Epithelial cell of esophagus (primary cell): Measurements from ENCODE around the gene RAPGEF2.

Experiments
- DNase-seq: peaks from one replicate; pipeline ENCODE4 v3.0.0; 2010; ENCODE audit warnings: low read depth
- H3K4me3 ChIP-seq: 2 replicates; pipeline ENCODE4 v1.5.1; 2011; ENCODE audit warnings: mild to moderate bottlenecking, low read length, control low read depth
- TF ChIP-seq, protein P1 (sequence below): IDR thresholded peaks from 2 replicates; pipeline ENCODE4 v1.5.1; 2011; ENCODE audit warnings: low read depth, mild to moderate bottlenecking, low read length, control low read depth, inconsistent platforms; ENCODE audit not compliant: insufficient read depth; ENCODE audit errors: missing control alignments

The RAPGEF2 gene

GRCh38 chr4:159162576-159162975, 59.7 kb downstream of the RAPGEF2 start:
- no peak for DNase-seq
- TF ChIP-seq, protein P1, sequence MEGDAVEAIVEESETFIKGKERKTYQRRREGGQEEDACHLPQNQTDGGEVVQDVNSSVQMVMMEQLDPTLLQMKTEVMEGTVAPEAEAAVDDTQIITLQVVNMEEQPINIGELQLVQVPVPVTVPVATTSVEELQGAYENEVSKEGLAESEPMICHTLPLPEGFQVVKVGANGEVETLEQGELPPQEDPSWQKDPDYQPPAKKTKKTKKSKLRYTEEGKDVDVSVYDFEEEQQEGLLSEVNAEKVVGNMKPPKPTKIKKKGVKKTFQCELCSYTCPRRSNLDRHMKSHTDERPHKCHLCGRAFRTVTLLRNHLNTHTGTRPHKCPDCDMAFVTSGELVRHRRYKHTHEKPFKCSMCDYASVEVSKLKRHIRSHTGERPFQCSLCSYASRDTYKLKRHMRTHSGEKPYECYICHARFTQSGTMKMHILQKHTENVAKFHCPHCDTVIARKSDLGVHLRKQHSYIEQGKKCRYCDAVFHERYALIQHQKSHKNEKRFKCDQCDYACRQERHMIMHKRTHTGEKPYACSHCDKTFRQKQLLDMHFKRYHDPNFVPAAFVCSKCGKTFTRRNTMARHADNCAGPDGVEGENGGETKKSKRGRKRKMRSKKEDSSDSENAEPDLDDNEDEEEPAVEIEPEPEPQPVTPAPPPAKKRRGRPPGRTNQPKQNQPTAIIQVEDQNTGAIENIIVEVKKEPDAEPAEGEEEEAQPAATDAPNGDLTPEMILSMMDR, result no peak
- H3K4me3 ChIP-seq, result no peak overlapping the region

DNA sequence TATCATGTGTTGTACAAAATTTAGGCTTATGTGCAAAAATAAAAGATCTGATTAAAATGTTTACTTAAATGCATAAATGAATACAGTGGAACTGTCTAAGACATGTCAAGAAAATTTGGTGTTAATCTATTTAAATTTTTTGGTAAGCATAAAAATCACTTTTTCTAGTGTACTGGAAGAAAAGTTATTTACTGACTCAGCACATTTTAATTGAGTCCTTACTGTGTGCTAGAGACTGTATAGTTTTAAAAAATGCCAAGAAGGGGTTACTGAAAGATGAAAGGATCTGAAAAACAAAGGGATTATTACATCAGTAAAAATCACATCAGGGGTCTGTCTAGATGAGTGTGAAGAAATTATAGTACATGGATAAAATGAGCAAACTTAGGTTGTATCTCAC, 60.6 kb downstream of the RAPGEF2 start:
- DNase-seq, result no peak
- TF ChIP-seq, protein P1, result no peak

DNA sequence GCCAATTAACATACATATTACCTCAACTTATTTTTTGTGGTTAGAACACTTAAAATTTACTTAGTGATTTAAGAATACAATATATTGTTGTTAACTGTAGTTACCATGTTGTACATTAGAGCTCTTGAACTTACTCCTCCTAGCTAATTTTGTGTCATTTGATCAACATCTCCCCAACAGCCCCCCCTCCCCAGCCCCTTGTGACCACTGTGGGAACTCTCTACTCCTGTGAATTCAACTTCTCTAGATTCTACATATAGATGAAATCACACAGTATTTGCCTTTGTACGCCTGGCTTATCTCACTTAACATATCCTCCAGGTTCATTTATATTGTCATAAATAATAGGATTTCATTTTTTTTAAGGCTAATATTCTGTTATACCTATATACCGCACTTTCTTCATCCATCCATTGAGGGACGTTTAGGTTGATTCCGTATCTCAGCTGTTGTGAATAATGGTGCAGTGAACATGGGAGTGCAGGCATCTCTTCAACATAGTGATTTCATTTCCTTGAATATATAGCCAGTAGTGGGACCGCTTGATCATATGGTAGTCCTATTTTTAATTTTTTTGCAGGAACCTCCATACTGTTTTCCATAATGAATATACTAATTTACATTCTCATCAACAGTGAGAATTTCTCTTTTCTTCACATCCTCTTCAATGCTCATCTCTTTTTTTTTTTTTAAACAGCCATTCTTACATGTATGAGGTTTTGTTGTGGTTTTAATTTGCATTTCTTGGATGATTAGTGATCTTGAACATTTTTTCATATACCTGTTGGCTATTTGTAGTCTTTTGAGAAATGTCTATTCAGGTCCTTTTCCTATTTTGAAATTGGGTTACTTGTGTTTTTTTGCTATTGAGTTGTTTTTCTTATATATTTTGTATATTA, 66.8 kb downstream of the RAPGEF2 start:
- no peak for DNase-seq
- TF ChIP-seq, protein P1, result no peak
- no peak overlapping the region for H3K4me3 ChIP-seq

More for the DNA sequence above, 60.6 kb downstream of the RAPGEF2 start:
- H3K4me3 ChIP-seq, result no peak overlapping the region

- no peak overlapping the region for H3K4me3 ChIP-seq
- DNase-seq, result peak; percentile 72
- TF ChIP-seq, protein P1, result no peak
These were observed 68.4 kb downstream of the RAPGEF2 start for GRCh38 chr4:159171287-159171686.

GRCh38 chr4:159173886-159174285, 71.0 kb downstream of the RAPGEF2 start:
- H3K4me3 ChIP-seq, result no peak overlapping the region
- DNase-seq, result no peak
- TF ChIP-seq, protein P1, result no peak

DNA sequence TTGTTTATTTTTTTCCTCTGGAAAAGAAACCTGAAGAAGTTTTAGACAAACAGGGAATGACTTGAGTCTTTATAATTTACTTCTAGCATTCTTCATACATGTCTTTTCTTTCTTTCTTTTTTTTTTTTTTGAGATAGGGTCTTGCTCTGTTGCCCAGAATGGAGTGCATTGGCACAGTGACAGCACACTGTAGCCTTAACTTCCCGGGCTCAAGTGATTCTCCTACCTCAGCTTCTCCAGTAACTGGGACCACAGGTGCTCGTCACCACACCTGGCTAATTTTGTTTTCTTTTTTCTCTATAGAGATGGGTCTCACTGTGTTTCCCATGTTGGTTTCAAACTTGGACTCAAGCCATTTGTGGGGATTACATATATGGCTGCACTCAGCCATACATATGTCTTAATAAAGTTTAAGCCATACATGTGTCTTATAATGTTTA, 71.8 kb downstream of the RAPGEF2 start:
- no peak overlapping the region for H3K4me3 ChIP-seq
- TF ChIP-seq, protein P1, result no peak
- no peak for DNase-seq
